PFSK-1 (cell line): Measurements from ENCODE around the gene NKX6-2.

Experiments used
- FOXP2 ChIP-seq: optimal IDR thresholded peaks from 2 replicates; pipeline ENCODE3; 2011; ENCODE audit warnings: borderline replicate concordance, control low read depth, inconsistent platforms; ENCODE audit not compliant: insufficient read depth; ENCODE audit errors: extremely low read length, extremely low read depth
- POLR2AphosphoS5 ChIP-seq: IDR thresholded peaks from 2 replicates; pipeline ENCODE4 v1.6.1; 2012; ENCODE audit warnings: low read depth, mild to moderate bottlenecking, control low read depth, low read length, moderate library complexity
- REST ChIP-seq, 2 experiments: IDR thresholded peaks; 2 replicates each; pipeline versions ENCODE4 v1.6.1 to v1.8.0; 2011 to 2012; ENCODE audit warnings: low read depth in 2 of 2, low read length in 2 of 2, control low read depth in 1 of 2, inconsistent platforms in 1 of 2, mild to moderate bottlenecking in 1 of 2, moderate library complexity in 1 of 2; ENCODE audit not compliant: insufficient read depth in 1 of 2
- SIN3A ChIP-seq: IDR thresholded peaks from 2 replicates; pipeline ENCODE4 v1.6.1; 2012; ENCODE audit warnings: mild to moderate bottlenecking, low read length, moderate library complexity, borderline replicate concordance; ENCODE audit not compliant: insufficient read depth
- TAF1 ChIP-seq: IDR thresholded peaks from 2 replicates; pipeline ENCODE4 v1.6.1; 2012; ENCODE audit warnings: low read length, control low read depth, borderline replicate concordance; ENCODE audit not compliant: insufficient read depth

The NKX6-2 gene

GRCh38 chr10:132799865-132800264 lies 13.9 kb upstream of the NKX6-2 start:
- TF ChIP-seq SIN3A = no peak
- TF ChIP-seq TAF1 = no peak
- TF ChIP-seq REST (IDR thresholded peaks at IDR 0.05; ENCODE audit: insufficient read depth in 1 of 2, low read depth in 2 of 2, low read length in 2 of 2) = no peak
- no peak for TF ChIP-seq FOXP2
- no peak for TF ChIP-seq POLR2AphosphoS5

DNA sequence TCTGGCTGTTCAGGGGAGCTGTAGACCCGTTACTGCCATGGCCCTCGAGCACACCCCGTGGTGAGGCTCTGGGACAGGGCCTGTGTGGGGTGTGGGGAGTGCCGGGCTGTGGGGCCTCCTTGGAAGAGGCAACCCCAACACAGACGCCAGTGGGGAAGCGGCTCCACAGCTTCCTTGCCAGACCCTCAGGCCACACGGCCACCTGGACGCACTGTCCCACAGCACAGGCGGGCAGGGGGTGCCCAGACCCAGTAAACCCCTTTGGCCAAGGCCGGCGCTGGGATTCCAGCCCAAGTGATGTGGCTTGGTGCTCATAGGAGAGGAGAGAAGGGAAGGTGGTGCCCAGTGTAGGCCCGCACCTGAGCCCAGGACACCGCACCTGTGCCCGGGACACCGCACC lies 12.9 kb upstream of the NKX6-2 start:
- TF ChIP-seq FOXP2 (no peak), TAF1 (no peak), REST (IDR thresholded peaks at IDR 0.05; ENCODE audit: insufficient read depth in 1 of 2, low read depth in 2 of 2, low read length in 2 of 2) (no peak), POLR2AphosphoS5 (no peak), SIN3A (no peak)

GRCh38 chr10:132798403-132798802 lies 12.5 kb upstream of the NKX6-2 start:
- no peak for TF ChIP-seq TAF1
- TF ChIP-seq SIN3A = no peak
- no peak for TF ChIP-seq FOXP2
- no peak for TF ChIP-seq REST (IDR thresholded peaks at IDR 0.05; ENCODE audit: insufficient read depth in 1 of 2, low read depth in 2 of 2, low read length in 2 of 2)
- no peak for TF ChIP-seq POLR2AphosphoS5

DNA sequence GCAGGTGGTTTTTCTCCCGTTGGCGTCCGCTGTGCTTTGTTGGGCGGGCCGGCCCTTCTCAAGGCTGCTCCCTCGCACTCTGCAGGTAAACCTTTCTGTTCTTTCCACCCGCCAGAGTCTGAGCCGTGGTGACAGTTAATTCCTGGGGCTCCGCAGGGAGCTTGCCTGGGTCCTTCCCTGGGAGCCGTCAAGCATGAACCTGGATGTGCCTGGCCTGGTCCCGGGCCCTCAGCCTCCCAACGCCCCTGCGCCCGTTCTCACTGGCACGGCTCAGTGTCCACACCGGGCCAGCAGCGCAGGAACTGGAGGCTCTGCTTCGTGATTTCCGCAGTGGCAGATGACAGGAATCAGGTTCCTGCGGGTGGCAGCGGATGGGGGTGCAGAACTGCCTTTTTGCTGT lies 10.9 kb upstream of the NKX6-2 start:
- TF ChIP-seq REST (IDR thresholded peaks at IDR 0.05; ENCODE audit: insufficient read depth in 1 of 2, low read depth in 2 of 2, low read length in 2 of 2) (no peak), TAF1 (no peak), FOXP2 (no peak), POLR2AphosphoS5 (no peak), SIN3A (no peak)
